ENCODE measurements around the gene BICC1. TPM values are rescaled to one million over a fixed set of nuclear protein-coding genes. Genes with fewer than 3 reads are reported as not detected.

Gene BICC1
- total RNA-seq, 1 experiment from 2014 or later: 118 TPM

DNA sequence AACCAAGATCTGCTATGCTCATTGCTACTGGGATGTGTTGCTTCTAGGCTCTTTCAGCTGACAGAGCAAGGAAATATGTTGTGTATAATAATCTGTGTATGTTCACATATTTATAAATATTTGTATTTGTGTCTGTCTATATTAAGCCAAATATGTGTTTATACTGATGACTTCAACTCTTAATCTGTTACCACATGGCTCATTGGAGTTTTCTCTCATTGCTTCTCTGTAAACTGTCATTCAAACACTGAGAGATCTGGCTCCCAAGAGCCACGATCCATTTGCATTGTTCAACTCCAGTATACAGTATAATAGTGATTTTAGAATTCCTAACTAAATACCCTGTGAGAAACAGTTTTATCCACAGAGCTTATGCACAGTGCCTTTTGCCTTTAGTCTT lies 35.3 kb downstream of the BICC1 start:
- peaks cover 41% of the 10 kb centered on the region for H3K4me1 Mint-ChIP-seq (ENCODE audit: low read depth, unreplicated experiment)
- no TSS peak for BruUV-seq (replicated peaks)
- no peaks in the 10 kb centered on the region for H3K27me3 Mint-ChIP-seq (ENCODE audit: insufficient read depth, unreplicated experiment)
- intact Hi-C loops (cut with micrococcal nuclease; ENCODE audit: unreplicated experiment): no loop called here
- Histone ChIP-seq H3K36me3 (ENCODE audit: control insufficient read depth, insufficient read depth, low read length) (no peaks in the 10 kb centered on the region), H3K4me3 (ENCODE audit: low read depth, low read length) (no peak overlapping the region), H3K4me1 (peaks cover 29% of the 10 kb centered on the region), H3K9me3 (no peaks in the 10 kb centered on the region), H3K27me3 (replicated peaks; ENCODE audit: control insufficient read depth, insufficient read depth, low read length) (no peaks in the 10 kb centered on the region)
- ChIA-PET POLR2A (no interaction called here), CTCF (no interaction called here)
- no peak overlapping the region for H3K27ac Mint-ChIP-seq (ENCODE audit: unreplicated experiment)
- no peak overlapping the region for H3K4me3 Mint-ChIP-seq (ENCODE audit: unreplicated experiment)
- H3K9me3 Mint-ChIP-seq (ENCODE audit: unreplicated experiment): peaks cover 17% of the 10 kb centered on the region
- no peak for DNase-seq
- peaks cover 41% of the 10 kb centered on the region for H3K36me3 Mint-ChIP-seq (ENCODE audit: insufficient read depth, unreplicated experiment)
- TF ChIP-seq, protein P1, sequence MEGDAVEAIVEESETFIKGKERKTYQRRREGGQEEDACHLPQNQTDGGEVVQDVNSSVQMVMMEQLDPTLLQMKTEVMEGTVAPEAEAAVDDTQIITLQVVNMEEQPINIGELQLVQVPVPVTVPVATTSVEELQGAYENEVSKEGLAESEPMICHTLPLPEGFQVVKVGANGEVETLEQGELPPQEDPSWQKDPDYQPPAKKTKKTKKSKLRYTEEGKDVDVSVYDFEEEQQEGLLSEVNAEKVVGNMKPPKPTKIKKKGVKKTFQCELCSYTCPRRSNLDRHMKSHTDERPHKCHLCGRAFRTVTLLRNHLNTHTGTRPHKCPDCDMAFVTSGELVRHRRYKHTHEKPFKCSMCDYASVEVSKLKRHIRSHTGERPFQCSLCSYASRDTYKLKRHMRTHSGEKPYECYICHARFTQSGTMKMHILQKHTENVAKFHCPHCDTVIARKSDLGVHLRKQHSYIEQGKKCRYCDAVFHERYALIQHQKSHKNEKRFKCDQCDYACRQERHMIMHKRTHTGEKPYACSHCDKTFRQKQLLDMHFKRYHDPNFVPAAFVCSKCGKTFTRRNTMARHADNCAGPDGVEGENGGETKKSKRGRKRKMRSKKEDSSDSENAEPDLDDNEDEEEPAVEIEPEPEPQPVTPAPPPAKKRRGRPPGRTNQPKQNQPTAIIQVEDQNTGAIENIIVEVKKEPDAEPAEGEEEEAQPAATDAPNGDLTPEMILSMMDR (IDR thresholded peaks at IDR 0.05; ENCODE audit: insufficient read depth in 1 of 2, low read depth in 1 of 2, low read length in 1 of 2, severe bottlenecking in 1 of 2, unreplicated experiment in 1 of 2): no peak

DNA sequence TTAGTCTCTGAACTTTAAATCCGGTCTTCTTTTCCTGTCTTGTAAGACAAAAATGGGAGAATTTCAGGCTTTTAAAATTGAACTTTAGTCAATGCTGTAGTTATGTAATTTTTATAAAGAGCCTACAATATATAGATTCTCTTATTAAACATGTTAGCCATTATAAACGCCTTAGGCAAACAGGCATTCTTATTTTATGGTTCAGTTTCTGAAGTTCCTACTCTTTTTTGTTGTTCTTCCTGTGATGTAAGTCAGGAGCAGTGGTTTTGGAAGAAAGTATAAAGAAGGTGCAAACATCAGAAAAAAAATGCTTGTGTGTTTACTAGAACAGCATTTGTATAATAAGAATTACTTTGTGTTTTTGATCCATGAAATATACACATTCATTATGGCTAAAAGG lies 41.6 kb downstream of the BICC1 start:
- H3K4me1 ChIP-seq: peaks cover 71% of the 10 kb centered on the region
- intact Hi-C loops (cut with micrococcal nuclease; ENCODE audit: unreplicated experiment): no loop called here
- Mint-ChIP-seq H3K27me3 (ENCODE audit: insufficient read depth, unreplicated experiment) (no peaks in the 10 kb centered on the region), H3K4me3 (ENCODE audit: unreplicated experiment) (peak overlapping the region; percentile 54), H3K4me1 (ENCODE audit: low read depth, unreplicated experiment) (peaks cover 70% of the 10 kb centered on the region), H3K9me3 (ENCODE audit: unreplicated experiment) (peaks cover 31% of the 10 kb centered on the region), H3K36me3 (ENCODE audit: insufficient read depth, unreplicated experiment) (peaks cover 55% of the 10 kb centered on the region), H3K27ac (ENCODE audit: unreplicated experiment) (peak overlapping the region; percentile 27)
- no TSS peak for BruUV-seq (replicated peaks)
- POLR2A ChIA-PET: no interaction called here
- no peaks in the 10 kb centered on the region for H3K27me3 ChIP-seq (replicated peaks; ENCODE audit: control insufficient read depth, insufficient read depth, low read length)
- TF ChIP-seq, protein P1 (IDR thresholded peaks at IDR 0.05; ENCODE audit: insufficient read depth in 1 of 2, low read depth in 1 of 2, low read length in 1 of 2, severe bottlenecking in 1 of 2, unreplicated experiment in 1 of 2): no peak
- no peak overlapping the region for H3K4me3 ChIP-seq (ENCODE audit: low read depth, low read length)
- no peak for DNase-seq
- peaks cover 4% of the 10 kb centered on the region for H3K36me3 ChIP-seq (ENCODE audit: control insufficient read depth, insufficient read depth, low read length)
- CTCF ChIA-PET: no interaction called here
- H3K9me3 ChIP-seq: peaks cover 17% of the 10 kb centered on the region

DNA sequence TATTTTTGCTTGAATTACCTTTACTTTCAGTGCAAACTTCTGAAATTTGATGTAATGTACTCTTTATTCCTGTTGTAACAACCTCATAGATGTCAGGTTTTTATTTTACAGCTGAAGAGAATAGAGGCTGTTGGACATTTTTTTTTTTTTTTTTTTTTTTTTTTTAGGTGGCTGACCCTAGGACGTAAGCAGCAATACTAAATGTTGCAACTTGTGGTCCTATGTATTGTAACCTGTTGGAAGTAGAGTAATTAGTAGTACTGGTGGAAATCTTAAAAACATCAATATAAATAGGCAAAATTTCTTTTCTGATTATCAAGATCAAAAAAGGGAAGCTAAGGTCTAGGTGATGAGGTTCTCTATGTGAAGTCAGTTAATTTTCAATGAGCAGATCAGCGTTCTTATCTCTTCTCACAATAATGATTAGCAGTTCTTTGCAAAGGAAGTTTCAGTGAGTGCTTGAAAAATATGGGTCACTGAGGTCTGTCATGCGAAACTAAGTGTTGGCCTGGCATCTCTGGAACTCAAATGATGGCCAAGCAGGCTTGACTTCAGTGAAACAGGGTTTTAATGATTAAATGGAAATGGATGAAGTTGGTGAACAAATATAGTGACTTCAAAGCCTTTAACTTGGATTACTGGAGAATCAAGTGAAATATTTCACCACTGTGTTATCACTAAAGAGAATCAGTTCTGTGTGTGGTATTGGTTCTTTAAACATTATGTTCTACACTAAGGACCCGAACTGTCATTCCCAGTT lies 42.7 kb downstream of the BICC1 start:
- H3K4me3 Mint-ChIP-seq (ENCODE audit: unreplicated experiment): peak overlapping the region; percentile 54
- no peaks in the 10 kb centered on the region for H3K27me3 Mint-ChIP-seq (ENCODE audit: insufficient read depth, unreplicated experiment)
- H3K27me3 ChIP-seq (replicated peaks; ENCODE audit: control insufficient read depth, insufficient read depth, low read length): no peaks in the 10 kb centered on the region
- CTCF ChIA-PET: interaction anchor here (0.6 kb wide), 1 partner anchor 24 kb away, joined by 3 read pairs; no protein-coding TSS in a partner anchor
- peaks cover 20% of the 10 kb centered on the region for H3K9me3 ChIP-seq
- peaks cover 79% of the 10 kb centered on the region for H3K4me1 Mint-ChIP-seq (ENCODE audit: low read depth, unreplicated experiment)
- peaks cover 4% of the 10 kb centered on the region for H3K36me3 ChIP-seq (ENCODE audit: control insufficient read depth, insufficient read depth, low read length)
- BruUV-seq (replicated peaks): TSS peak; percentile 95
- POLR2A ChIA-PET: interaction anchor here (0.6 kb wide), 2 partner anchors 142 to 225 kb away, joined by 11 to 12 read pairs; no protein-coding TSS in a partner anchor
- peaks cover 61% of the 10 kb centered on the region for H3K36me3 Mint-ChIP-seq (ENCODE audit: insufficient read depth, unreplicated experiment)
- TF ChIP-seq, protein P1 (IDR thresholded peaks at IDR 0.05; ENCODE audit: insufficient read depth in 1 of 2, low read depth in 1 of 2, low read length in 1 of 2, severe bottlenecking in 1 of 2, unreplicated experiment in 1 of 2): no peak
- peaks cover 74% of the 10 kb centered on the region for H3K4me1 ChIP-seq
- no peak overlapping the region for H3K4me3 ChIP-seq (ENCODE audit: low read depth, low read length)
- H3K27ac Mint-ChIP-seq (ENCODE audit: unreplicated experiment): peak overlapping the region; percentile 27
- DNase-seq: peak; percentile 87 to 90
- intact Hi-C loops (cut with micrococcal nuclease; ENCODE audit: unreplicated experiment): loop anchor here (1.0 kb wide), 6 partner anchors 24 to 143 kb away; no protein-coding TSS in a partner anchor
- peaks cover 40% of the 10 kb centered on the region for H3K9me3 Mint-ChIP-seq (ENCODE audit: unreplicated experiment)
